ENCODE results near the gene ATP9A. TPM values are rescaled to one million over a fixed set of nuclear protein-coding genes. Genes with fewer than 3 reads are reported as not detected.

ATP9A gene
- total RNA-seq, 1 experiment from 2014 or later = 16.8 TPM

DNA sequence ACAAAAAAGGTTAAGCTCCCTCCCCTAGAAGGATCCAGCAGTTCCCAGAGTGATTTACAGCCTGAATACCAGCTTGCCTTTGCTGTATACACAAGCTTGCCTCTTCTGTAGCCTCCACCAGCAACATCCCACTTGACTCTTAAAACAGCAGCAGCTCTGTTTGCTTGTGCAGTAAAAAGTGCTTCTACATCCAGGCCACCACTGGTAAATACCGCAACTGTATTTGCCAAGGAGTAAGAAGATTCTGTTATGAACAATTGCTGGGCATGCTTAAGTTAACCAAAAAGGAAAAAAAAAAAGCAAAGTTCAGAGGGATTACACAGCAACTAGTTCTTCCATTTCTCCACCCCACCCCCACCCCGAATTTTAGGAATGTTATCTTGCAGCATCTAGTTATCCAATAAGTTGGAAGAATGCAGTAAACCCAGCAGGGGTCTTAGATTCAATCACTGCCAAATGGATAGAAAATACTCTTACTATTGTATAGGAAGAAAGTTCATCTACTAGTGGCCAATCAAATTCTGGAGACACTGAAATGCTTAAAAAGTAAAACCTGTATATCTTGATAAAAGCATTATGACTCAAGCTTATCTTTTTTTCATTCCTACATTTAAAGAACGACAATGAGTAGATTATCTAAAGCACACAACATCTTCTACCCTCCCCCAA is 29.3 kb upstream of the ATP9A start:
- Histone ChIP-seq H3K4me1 (ENCODE audit: control insufficient read depth in 1 of 2, insufficient read depth in 2 of 2, low read length in 2 of 2) (peaks cover 0 to 18% of the 10 kb centered on the region in 2 experiments; a peak in 2 of 4 replicates), H3K27ac (ENCODE audit: low read depth, low read length) (no peak overlapping the region), H4K20me1 (ENCODE audit: insufficient read depth) (no peaks in the 10 kb centered on the region), H3K27me3 (ENCODE audit: insufficient read depth, low read length) (no peaks in the 10 kb centered on the region), H2AFZ (ENCODE audit: low read depth, low read length, poor library complexity, severe bottlenecking) (peak overlapping the region; percentile 4), H3K9me3 (ENCODE audit: control insufficient read depth in 1 of 2, insufficient read depth in 1 of 2, low read depth in 1 of 2, low read length in 2 of 2) (no peaks in the 10 kb centered on the region), H3K4me2 (ENCODE audit: low read length) (no peak overlapping the region), H3K4me3 (replicated peaks in 1 of 2; ENCODE audit: low read depth in 1 of 2, low read length in 2 of 2) (no peak overlapping the region), H3K79me2 (ENCODE audit: insufficient read depth, low read length) (no peaks in the 10 kb centered on the region), H3K9ac (ENCODE audit: low read length) (no peak overlapping the region), H3K36me3 (ENCODE audit: control insufficient read depth in 1 of 2, insufficient read depth in 2 of 2, low read length in 2 of 2) (no peaks in the 10 kb centered on the region), H3K9me2 (ENCODE audit: insufficient read depth) (no peaks in the 10 kb centered on the region)
- intact Hi-C loops (cut with micrococcal nuclease) = no loop called here
- DNase-seq (ENCODE audit: low read depth, low spot score) (no peak), ATAC-seq (no peak)
- RAD21 ChIA-PET (ENCODE audit: low non-redundant PET in 1 of 2, low total read pairs in 2 of 2, uncharacterized antibody in 2 of 2, unreplicated experiment in 2 of 2) = no interaction called here
- POLR2A ChIA-PET = no interaction called here
- TF ChIP-seq YY1 (IDR thresholded peaks at IDR 0.05; ENCODE audit: extremely low read depth, insufficient replicate concordance, low read depth, low read length) (no peak), ELF1 (IDR thresholded peaks at IDR 0.05; ENCODE audit: borderline replicate concordance, low read depth) (no peak), FOSL1 (IDR thresholded peaks at IDR 0.05; ENCODE audit: low read depth) (no peak), EZH2 (IDR thresholded peaks at IDR 0.05) (no peak), POLR2A (IDR thresholded peaks at IDR 0.05; ENCODE audit: borderline replicate concordance, extremely low read depth, insufficient read depth, insufficient read length) (no peak), SP1 (IDR thresholded peaks at IDR 0.05; ENCODE audit: low read depth) (no peak), ATF3 (IDR thresholded peaks at IDR 0.05) (no peak), CBX3 (IDR thresholded peaks at IDR 0.05; ENCODE audit: low read depth) (no peak), RAD21 (IDR thresholded peaks at IDR 0.05; ENCODE audit: low read depth) (no peak), JUND (IDR thresholded peaks at IDR 0.05) (no peak), POLR2AphosphoS5 (IDR thresholded peaks at IDR 0.05; ENCODE audit: low read depth, low read length) (no peak), SRF (IDR thresholded peaks at IDR 0.05; ENCODE audit: low read depth) (no peak), EGR1 (IDR thresholded peaks at IDR 0.05; ENCODE audit: low read depth) (no peak), CTCF (IDR thresholded peaks at IDR 0.05 in 2 of 3, conservative IDR thresholded peaks at IDR 0.05 in 1 of 3; ENCODE audit: borderline replicate concordance in 1 of 3, insufficient read depth in 1 of 3, low read depth in 2 of 3, low read length in 2 of 3) (no peak), SIN3A (IDR thresholded peaks at IDR 0.05; ENCODE audit: low read depth) (no peak), TCF7L2 (IDR thresholded peaks at IDR 0.05; ENCODE audit: borderline replicate concordance, extremely low read depth, insufficient read depth, insufficient read length) (no peak), CEBPB (IDR thresholded peaks at IDR 0.05; ENCODE audit: low read depth) (no peak)
- TF ChIP-seq, protein P1, sequence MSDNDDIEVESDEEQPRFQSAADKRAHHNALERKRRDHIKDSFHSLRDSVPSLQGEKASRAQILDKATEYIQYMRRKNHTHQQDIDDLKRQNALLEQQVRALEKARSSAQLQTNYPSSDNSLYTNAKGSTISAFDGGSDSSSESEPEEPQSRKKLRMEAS (IDR thresholded peaks at IDR 0.05) = no peak
- TF ChIP-seq, protein P2, sequence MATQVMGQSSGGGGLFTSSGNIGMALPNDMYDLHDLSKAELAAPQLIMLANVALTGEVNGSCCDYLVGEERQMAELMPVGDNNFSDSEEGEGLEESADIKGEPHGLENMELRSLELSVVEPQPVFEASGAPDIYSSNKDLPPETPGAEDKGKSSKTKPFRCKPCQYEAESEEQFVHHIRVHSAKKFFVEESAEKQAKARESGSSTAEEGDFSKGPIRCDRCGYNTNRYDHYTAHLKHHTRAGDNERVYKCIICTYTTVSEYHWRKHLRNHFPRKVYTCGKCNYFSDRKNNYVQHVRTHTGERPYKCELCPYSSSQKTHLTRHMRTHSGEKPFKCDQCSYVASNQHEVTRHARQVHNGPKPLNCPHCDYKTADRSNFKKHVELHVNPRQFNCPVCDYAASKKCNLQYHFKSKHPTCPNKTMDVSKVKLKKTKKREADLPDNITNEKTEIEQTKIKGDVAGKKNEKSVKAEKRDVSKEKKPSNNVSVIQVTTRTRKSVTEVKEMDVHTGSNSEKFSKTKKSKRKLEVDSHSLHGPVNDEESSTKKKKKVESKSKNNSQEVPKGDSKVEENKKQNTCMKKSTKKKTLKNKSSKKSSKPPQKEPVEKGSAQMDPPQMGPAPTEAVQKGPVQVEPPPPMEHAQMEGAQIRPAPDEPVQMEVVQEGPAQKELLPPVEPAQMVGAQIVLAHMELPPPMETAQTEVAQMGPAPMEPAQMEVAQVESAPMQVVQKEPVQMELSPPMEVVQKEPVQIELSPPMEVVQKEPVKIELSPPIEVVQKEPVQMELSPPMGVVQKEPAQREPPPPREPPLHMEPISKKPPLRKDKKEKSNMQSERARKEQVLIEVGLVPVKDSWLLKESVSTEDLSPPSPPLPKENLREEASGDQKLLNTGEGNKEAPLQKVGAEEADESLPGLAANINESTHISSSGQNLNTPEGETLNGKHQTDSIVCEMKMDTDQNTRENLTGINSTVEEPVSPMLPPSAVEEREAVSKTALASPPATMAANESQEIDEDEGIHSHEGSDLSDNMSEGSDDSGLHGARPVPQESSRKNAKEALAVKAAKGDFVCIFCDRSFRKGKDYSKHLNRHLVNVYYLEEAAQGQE (IDR thresholded peaks at IDR 0.05; ENCODE audit: low read depth) = no peak
- TF ChIP-seq, protein P3, sequence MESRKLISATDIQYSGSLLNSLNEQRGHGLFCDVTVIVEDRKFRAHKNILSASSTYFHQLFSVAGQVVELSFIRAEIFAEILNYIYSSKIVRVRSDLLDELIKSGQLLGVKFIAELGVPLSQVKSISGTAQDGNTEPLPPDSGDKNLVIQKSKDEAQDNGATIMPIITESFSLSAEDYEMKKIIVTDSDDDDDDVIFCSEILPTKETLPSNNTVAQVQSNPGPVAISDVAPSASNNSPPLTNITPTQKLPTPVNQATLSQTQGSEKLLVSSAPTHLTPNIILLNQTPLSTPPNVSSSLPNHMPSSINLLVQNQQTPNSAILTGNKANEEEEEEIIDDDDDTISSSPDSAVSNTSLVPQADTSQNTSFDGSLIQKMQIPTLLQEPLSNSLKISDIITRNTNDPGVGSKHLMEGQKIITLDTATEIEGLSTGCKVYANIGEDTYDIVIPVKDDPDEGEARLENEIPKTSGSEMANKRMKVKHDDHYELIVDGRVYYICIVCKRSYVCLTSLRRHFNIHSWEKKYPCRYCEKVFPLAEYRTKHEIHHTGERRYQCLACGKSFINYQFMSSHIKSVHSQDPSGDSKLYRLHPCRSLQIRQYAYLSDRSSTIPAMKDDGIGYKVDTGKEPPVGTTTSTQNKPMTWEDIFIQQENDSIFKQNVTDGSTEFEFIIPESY (IDR thresholded peaks at IDR 0.05; ENCODE audit: extremely low read depth, insufficient replicate concordance, low read length) = no peak
- CTCF ChIA-PET = interaction anchor here (1.5 kb wide), 1 partner anchor 13 kb away, joined by 3 read pairs; no protein-coding TSS in a partner anchor
- no TSS peak for BruUV-seq (replicated peaks)

Data from HCT116 (cell line).